HPDE6-E6E7 (cell line): ENCODE measurements around the gene GOLGA8K.
"Not testable (repeated sequence)": the region's sequence is repeated elsewhere in the genome, so short reads cannot be mapped to it uniquely, and the experiment has no call there.

Source experiments
- DNase-seq: peaks from one replicate; pipeline ENCODE4 v3.0.0; 2011; ENCODE audit warnings: missing footprints; ENCODE audit errors: extremely low spot score

The GOLGA8K gene

DNA sequence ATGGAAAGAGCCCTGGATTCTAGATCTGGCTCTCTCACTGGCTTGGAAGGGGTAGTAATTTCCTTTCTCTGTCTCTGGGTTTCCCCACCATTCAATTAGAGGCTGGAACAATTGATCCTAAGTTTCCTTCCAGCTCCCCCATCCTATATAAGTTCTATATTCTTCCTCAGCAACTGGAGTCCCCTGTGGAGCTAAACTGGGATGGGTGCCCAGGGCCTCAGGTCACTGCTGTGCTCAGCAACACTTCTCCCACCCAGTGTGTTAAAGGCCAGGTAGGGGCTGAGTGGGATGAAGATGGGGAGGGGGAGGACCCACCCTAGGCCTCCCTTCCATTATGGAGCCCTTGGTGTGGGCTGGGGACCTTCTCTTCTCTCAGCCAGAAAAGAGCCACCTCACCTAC, 46.2 kb downstream of the GOLGA8K start:
- DNase-seq = not testable (repeated sequence)

DNA sequence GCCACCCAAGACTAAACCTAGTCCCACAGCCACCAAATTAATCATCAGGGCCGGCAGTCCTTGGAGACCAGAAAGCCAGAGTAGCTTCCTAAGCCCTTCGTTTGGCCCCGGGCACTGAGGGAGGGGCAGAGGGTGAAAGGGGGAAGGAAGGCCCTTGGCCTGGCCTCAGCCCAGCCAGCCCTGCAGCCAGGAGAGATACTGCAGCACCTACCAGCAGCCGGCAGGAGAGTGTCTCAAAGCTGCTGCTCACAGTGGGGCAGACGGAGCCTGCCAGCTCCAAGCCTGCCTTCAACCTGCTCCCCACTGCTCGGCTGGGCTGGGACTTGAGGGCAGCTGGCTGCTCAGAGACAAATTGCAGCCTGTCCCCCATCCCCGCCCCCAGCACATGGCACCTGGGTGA, 50.3 kb downstream of the GOLGA8K start:
- not testable (repeated sequence) for DNase-seq

DNA sequence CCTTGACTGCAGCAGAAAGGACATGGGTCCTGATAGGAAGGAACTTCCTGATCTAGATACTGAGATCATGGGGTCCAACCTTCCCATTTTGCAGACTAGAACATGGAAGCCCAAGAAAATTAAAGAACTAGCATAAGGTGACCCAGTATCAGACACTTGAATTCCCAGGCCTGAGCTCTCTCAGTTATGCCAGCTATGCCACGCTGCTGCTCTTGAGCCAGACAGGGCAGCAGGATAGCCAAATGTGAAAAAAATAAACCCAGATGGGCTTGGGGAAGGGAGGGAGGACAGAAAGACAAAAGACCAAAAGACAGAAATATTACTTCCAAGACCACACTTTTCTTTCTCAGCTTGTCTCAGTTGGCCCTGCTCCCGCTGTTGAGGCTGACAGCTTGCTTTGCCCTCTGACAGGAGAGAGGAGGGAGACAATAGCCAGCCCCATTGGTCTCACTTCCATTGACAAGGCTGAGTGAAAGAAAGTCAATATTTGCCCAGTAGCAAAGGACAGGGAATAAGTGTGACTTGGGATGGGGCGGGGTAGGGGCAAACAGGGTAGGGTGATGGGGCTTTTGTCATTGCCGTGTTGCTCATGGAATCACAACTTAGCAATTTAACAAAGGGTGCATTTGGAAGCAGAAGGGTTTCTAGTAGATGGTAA, 52.4 kb downstream of the GOLGA8K start:
- not testable (repeated sequence) for DNase-seq

DNA sequence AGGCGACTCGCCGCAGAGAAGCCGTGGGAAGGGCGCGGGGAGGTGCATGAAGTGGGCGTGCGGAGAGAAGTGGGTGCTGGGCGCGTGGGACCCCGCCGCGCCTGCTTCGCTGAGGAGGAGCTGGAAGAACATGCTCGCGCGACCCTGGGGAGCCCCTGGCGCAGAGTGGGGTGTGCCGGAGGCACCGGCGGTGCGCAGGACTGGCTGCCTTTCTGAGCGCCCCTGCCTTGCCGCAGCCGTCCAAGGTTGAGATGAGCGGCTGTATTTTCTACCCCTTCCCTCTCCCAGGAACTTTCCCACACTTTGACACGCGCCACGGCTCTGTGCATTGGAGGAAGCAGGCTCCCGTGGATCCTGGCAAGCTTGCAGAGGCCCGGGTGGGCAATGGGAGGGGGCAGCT, 56.1 kb downstream of the GOLGA8K start:
- not testable (repeated sequence) for DNase-seq

DNA sequence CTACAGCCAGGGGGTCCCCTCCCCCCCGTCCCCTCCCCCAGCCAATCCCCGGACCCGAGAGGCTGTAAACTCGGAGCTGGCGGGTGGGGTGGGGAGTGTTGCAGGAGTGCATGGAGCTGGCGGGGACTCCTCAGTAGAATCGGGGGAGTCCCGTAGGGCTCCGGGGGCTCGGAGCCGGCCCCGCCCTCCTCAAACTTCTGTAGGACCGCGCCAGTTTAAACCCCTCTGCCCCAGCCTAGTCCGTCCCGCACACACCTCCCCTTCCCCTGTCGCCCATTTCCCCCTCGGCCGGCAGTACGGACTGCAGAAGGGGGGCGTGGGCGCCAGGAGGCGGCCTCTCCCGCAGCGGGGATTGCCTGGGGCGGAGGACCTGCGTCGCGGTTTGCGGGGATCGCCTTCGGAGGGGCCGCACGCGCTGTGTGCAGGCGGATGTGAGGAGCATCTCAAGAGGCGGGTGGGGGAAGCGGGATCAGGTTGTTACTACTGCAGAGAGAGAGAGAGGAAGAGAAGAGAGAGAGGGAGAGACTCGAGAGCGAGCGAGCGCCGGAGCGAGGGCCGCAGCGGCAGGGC, 57.0 kb downstream of the GOLGA8K start:
- not testable (repeated sequence) for DNase-seq

DNA sequence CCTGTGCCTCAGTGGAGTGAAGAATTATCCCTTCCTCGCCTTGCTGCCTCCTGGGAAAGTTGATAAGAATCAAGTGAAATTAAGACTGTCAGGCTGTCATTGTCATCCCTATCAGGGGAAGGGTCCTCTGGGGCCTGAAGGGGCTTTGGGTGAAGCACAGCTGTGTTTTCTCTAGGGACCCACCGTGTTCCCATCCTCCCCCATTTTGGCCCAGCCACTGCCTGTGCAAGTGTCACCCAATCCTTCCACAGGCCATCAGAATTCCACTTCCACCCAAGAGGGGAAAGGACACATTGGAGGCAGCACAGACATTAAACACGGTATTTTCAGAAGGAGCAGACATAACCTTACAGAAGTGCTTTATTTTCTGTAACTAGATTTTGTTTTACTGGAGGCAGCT, 59.2 kb downstream of the GOLGA8K start:
- DNase-seq = not testable (repeated sequence)
